ENCODE results near the gene ACTG2. TPM values are rescaled to one million over a fixed set of nuclear protein-coding genes. Genes with fewer than 3 reads are reported as not detected.

ACTG2 gene
- total RNA-seq, 1 experiment from 2014 or later: 2.7 TPM

GRCh38 chr2:73910873-73911547 is 18.2 kb downstream of the ACTG2 start:
- Histone ChIP-seq H3K4me1 (ENCODE audit: insufficient read depth, low read length, poor library complexity, severe bottlenecking) (peaks cover 11% of the 10 kb centered on the region), H3K9me3 (ENCODE audit: low read depth, low read length, poor library complexity, severe bottlenecking) (no peaks in the 10 kb centered on the region), H3K36me3 (ENCODE audit: insufficient read depth, low read length, poor library complexity, severe bottlenecking) (no peaks in the 10 kb centered on the region), H3K4me3 (ENCODE audit: low read depth, low read length, poor library complexity, severe bottlenecking) (no peak overlapping the region), H3K27me3 (replicated peaks; ENCODE audit: insufficient read depth, low read depth, low read length, poor library complexity) (no peaks in the 10 kb centered on the region), H3K27ac (ENCODE audit: low read depth, low read length, poor library complexity, severe bottlenecking) (no peak overlapping the region)
- intact Hi-C loops (cut with micrococcal nuclease; ENCODE audit: unreplicated experiment): no loop called here
- no peak for TF ChIP-seq EZH2 (IDR thresholded peaks at IDR 0.05; ENCODE audit: borderline replicate concordance, low read depth, low read length, poor library complexity, severe bottlenecking)
- TF ChIP-seq, protein P1, sequence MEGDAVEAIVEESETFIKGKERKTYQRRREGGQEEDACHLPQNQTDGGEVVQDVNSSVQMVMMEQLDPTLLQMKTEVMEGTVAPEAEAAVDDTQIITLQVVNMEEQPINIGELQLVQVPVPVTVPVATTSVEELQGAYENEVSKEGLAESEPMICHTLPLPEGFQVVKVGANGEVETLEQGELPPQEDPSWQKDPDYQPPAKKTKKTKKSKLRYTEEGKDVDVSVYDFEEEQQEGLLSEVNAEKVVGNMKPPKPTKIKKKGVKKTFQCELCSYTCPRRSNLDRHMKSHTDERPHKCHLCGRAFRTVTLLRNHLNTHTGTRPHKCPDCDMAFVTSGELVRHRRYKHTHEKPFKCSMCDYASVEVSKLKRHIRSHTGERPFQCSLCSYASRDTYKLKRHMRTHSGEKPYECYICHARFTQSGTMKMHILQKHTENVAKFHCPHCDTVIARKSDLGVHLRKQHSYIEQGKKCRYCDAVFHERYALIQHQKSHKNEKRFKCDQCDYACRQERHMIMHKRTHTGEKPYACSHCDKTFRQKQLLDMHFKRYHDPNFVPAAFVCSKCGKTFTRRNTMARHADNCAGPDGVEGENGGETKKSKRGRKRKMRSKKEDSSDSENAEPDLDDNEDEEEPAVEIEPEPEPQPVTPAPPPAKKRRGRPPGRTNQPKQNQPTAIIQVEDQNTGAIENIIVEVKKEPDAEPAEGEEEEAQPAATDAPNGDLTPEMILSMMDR (conservative IDR thresholded peaks at IDR 0.05; ENCODE audit: low read depth, low read length): no peak
- DNase-seq (ENCODE audit: low spot score): no peak
- POLR2A ChIA-PET (ENCODE audit: low non-redundant PET): interaction anchor here (0.6 kb wide), 1 partner anchor 256 kb away, joined by 3 read pairs; no protein-coding TSS in a partner anchor
- CTCF ChIA-PET: no interaction called here
- BruUV-seq (replicated peaks): no TSS peak

DNA sequence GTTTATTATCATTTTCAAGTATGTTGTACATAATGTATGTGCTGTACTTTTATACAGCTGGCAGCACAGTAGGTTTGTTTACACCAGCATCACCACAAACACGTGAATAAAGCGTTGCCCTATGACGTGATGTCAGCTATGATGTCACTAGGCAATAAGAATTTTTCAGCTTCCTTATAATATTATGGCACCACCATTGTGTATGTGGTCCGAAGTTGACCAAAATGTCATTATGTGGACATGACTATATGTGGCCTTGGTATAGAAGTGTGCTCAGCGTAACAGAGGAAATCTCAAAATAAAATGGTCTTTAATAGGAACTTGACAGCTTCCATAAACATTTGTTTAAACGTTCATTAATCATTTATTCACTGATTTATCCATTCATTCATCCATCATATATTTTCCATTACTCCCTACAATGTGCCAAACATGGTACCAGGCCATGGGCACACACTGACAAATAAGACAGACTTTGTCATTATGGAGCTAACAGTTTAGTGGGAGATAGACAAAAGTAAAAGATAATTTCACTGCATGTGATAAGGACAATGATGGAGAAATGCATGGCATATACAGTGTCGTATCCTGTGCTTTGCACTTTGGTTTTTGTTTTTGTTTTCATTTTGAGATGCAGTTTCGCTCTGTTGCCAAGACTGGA is 18.9 kb downstream of the ACTG2 start:
- no peak overlapping the region for H3K27ac ChIP-seq (ENCODE audit: low read depth, low read length, poor library complexity, severe bottlenecking)
- intact Hi-C loops (cut with micrococcal nuclease; ENCODE audit: unreplicated experiment): no loop called here
- BruUV-seq (replicated peaks): no TSS peak
- H3K36me3 ChIP-seq (ENCODE audit: insufficient read depth, low read length, poor library complexity, severe bottlenecking): no peaks in the 10 kb centered on the region
- ChIA-PET POLR2A (ENCODE audit: low non-redundant PET) (interaction anchor here (0.6 kb wide), 1 partner anchor 255 kb away, joined by 3 read pairs; no protein-coding TSS in a partner anchor), CTCF (no interaction called here)
- H3K4me1 ChIP-seq (ENCODE audit: insufficient read depth, low read length, poor library complexity, severe bottlenecking): peaks cover 11% of the 10 kb centered on the region
- TF ChIP-seq, protein P1 (conservative IDR thresholded peaks at IDR 0.05; ENCODE audit: low read depth, low read length): no peak
- no peak for TF ChIP-seq EZH2 (IDR thresholded peaks at IDR 0.05; ENCODE audit: borderline replicate concordance, low read depth, low read length, poor library complexity, severe bottlenecking)
- no peak for DNase-seq (ENCODE audit: low spot score)
- H3K27me3 ChIP-seq (replicated peaks; ENCODE audit: insufficient read depth, low read depth, low read length, poor library complexity): no peaks in the 10 kb centered on the region
- H3K9me3 ChIP-seq (ENCODE audit: low read depth, low read length, poor library complexity, severe bottlenecking): no peaks in the 10 kb centered on the region
- no peak overlapping the region for H3K4me3 ChIP-seq (ENCODE audit: low read depth, low read length, poor library complexity, severe bottlenecking)

DNA sequence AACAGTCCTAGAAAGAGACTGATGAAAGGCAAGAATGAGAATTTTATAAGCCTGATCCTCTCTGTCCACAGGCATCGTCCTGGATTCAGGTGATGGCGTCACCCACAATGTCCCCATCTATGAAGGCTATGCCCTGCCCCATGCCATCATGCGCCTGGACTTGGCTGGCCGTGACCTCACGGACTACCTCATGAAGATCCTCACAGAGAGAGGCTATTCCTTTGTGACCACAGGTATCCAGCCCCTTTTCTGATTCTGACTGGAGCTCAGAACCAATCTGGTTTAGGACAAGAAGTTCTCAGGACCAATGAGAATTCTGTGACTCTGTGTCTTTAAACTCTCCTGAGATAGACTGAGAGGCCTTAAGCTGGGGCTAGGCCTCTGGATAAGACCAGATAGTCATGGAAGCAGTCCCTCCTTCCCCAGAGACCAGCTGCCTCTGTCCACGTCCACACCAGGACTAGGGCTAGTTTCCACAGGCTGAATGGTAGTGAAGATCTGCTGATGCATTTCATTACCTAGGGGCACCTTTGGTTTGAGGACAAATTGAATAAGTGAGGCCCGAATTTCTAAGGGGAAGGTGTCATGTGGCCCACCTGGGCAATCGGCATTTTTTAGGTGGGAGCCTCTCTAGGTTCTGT is 20.7 kb downstream of the ACTG2 start:
- no peaks in the 10 kb centered on the region for H3K36me3 ChIP-seq (ENCODE audit: insufficient read depth, low read length, poor library complexity, severe bottlenecking)
- CTCF ChIA-PET: no interaction called here
- no peak for DNase-seq (ENCODE audit: low spot score)
- H3K27ac ChIP-seq (ENCODE audit: low read depth, low read length, poor library complexity, severe bottlenecking): no peak overlapping the region
- no TSS peak for BruUV-seq (replicated peaks)
- intact Hi-C loops (cut with micrococcal nuclease; ENCODE audit: unreplicated experiment): no loop called here
- H3K4me1 ChIP-seq (ENCODE audit: insufficient read depth, low read length, poor library complexity, severe bottlenecking): peaks cover 6% of the 10 kb centered on the region
- no peaks in the 10 kb centered on the region for H3K9me3 ChIP-seq (ENCODE audit: low read depth, low read length, poor library complexity, severe bottlenecking)
- POLR2A ChIA-PET (ENCODE audit: low non-redundant PET): no interaction called here
- H3K4me3 ChIP-seq (ENCODE audit: low read depth, low read length, poor library complexity, severe bottlenecking): no peak overlapping the region
- no peak for TF ChIP-seq EZH2 (IDR thresholded peaks at IDR 0.05; ENCODE audit: borderline replicate concordance, low read depth, low read length, poor library complexity, severe bottlenecking)
- TF ChIP-seq, protein P1 (conservative IDR thresholded peaks at IDR 0.05; ENCODE audit: low read depth, low read length): no peak
- no peaks in the 10 kb centered on the region for H3K27me3 ChIP-seq (replicated peaks; ENCODE audit: insufficient read depth, low read depth, low read length, poor library complexity)
